NCI-H82 (cell line): Measurements from ENCODE around the gene DDHD1.
"Not testable (repeated sequence)": the region's sequence is repeated elsewhere in the genome, so short reads cannot be mapped to it uniquely, and the experiment has no call there.

Experiments
- DNase-seq: peaks from one replicate; lab custom pipeline; 2025; lab: John Stamatoyannopoulos, UW

DDHD1 gene

GRCh38 chr14:53152887-53153701 is at the start of gene DDHD1:
DDHD1 (minus strand) TSS chr14:53153323; CDS start chr14:53153098, 225 bp downstream.
- DNase-seq: peak; percentile 83

- no peak for DNase-seq
Measured at GRCh38 chr14:53195949-53196348, 42.8 kb upstream of the DDHD1 start.

- DNase-seq: no peak
Measured at GRCh38 chr14:53193193-53193592, 40.1 kb upstream of the DDHD1 start.

- DNase-seq: no peak
Measured at GRCh38 chr14:53192052-53192760, 39.1 kb upstream of the DDHD1 start.

GRCh38 chr14:53190938-53191337 is 37.8 kb upstream of the DDHD1 start:
- no peak for DNase-seq

- no peak for DNase-seq
Measured at GRCh38 chr14:53187921-53188463, 34.9 kb upstream of the DDHD1 start.

- no peak for DNase-seq
Measured at GRCh38 chr14:53186532-53186931, 33.4 kb upstream of the DDHD1 start.

- no peak for DNase-seq
Measured at GRCh38 chr14:53183611-53184010, 30.5 kb upstream of the DDHD1 start.

- no peak for DNase-seq
Measured at GRCh38 chr14:53183056-53183455, 29.9 kb upstream of the DDHD1 start.

- DNase-seq: not testable (repeated sequence)
Measured at GRCh38 chr14:53181463-53182081, 28.4 kb upstream of the DDHD1 start.

- DNase-seq: peak; percentile 42
Measured at GRCh38 chr14:53180272-53181221, 27.4 kb upstream of the DDHD1 start.

- not testable (repeated sequence) for DNase-seq
Measured at GRCh38 chr14:53179486-53180005, 26.4 kb upstream of the DDHD1 start.

GRCh38 chr14:53175375-53175774 is 22.3 kb upstream of the DDHD1 start:
- no peak for DNase-seq

GRCh38 chr14:53174918-53175317 is 21.8 kb upstream of the DDHD1 start:
- DNase-seq: peak; percentile 27

GRCh38 chr14:53168786-53169185 is 15.7 kb upstream of the DDHD1 start:
- no peak for DNase-seq

- DNase-seq: no peak
Measured at GRCh38 chr14:53167602-53168328, 14.6 kb upstream of the DDHD1 start.

- DNase-seq: no peak
Measured at GRCh38 chr14:53161758-53162435, 8.8 kb upstream of the DDHD1 start.

- no peak for DNase-seq
Measured at GRCh38 chr14:53156238-53156637, 3.1 kb upstream of the DDHD1 start.

GRCh38 chr14:53153702-53154112 is 584 bp upstream of the DDHD1 start:
- no peak for DNase-seq
